SH-SY5Y (cell line): ENCODE data around the gene CAV1.

Experiments used
- GATA2 ChIP-seq: IDR thresholded peaks from 2 replicates; pipeline ENCODE4 v1.6.1; 2011; ENCODE audit warnings: mild to moderate bottlenecking, low read depth, low read length
- GATA3 ChIP-seq: IDR thresholded peaks from 2 replicates; pipeline ENCODE4 v1.6.1; 2011; ENCODE audit warnings: low read depth, mild to moderate bottlenecking, low read length, moderate library complexity

- no peak for TF ChIP-seq GATA2
- no peak for TF ChIP-seq GATA3
These were observed 19.7 kb downstream of the CAV1 start for GRCh38 chr7:116544487-116544886.
